ENCODE measurements around the gene CAPZB. TPM values are rescaled to one million over a fixed set of nuclear protein-coding genes. Genes with fewer than 3 reads are reported as not detected.

CAPZB gene
- polyA plus RNA-seq, 1 donor from 2014 or later, result 159 TPM

DNA sequence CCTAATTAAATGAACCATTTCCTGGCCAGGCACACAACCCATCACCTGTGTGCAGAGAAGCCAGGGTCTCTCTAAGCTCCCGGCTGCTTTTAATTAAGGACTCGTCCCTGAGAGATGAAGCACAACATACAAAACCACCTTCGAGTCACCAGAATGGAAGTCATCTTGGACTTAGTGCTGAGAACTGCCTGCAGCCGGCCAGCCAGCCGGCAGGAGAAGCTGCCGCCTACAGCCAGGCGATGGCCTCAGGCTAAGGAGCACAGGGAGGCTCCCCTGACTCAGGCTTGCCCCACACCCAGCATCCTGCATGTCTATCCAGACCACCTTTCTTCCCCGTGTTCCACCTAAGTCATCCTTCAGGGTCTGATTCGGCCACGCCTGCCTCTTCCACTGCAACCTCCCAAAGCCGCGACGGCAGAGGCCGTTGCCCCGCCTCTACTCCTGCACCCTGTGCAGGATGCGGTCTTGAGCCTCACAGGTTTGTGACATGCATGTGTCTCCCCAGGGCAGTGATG lies 89.6 kb downstream of the CAPZB start (continued):
- TF ChIP-seq, protein P1, sequence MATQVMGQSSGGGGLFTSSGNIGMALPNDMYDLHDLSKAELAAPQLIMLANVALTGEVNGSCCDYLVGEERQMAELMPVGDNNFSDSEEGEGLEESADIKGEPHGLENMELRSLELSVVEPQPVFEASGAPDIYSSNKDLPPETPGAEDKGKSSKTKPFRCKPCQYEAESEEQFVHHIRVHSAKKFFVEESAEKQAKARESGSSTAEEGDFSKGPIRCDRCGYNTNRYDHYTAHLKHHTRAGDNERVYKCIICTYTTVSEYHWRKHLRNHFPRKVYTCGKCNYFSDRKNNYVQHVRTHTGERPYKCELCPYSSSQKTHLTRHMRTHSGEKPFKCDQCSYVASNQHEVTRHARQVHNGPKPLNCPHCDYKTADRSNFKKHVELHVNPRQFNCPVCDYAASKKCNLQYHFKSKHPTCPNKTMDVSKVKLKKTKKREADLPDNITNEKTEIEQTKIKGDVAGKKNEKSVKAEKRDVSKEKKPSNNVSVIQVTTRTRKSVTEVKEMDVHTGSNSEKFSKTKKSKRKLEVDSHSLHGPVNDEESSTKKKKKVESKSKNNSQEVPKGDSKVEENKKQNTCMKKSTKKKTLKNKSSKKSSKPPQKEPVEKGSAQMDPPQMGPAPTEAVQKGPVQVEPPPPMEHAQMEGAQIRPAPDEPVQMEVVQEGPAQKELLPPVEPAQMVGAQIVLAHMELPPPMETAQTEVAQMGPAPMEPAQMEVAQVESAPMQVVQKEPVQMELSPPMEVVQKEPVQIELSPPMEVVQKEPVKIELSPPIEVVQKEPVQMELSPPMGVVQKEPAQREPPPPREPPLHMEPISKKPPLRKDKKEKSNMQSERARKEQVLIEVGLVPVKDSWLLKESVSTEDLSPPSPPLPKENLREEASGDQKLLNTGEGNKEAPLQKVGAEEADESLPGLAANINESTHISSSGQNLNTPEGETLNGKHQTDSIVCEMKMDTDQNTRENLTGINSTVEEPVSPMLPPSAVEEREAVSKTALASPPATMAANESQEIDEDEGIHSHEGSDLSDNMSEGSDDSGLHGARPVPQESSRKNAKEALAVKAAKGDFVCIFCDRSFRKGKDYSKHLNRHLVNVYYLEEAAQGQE (IDR thresholded peaks at IDR 0.05; ENCODE audit: borderline replicate concordance), result no peak

DNA sequence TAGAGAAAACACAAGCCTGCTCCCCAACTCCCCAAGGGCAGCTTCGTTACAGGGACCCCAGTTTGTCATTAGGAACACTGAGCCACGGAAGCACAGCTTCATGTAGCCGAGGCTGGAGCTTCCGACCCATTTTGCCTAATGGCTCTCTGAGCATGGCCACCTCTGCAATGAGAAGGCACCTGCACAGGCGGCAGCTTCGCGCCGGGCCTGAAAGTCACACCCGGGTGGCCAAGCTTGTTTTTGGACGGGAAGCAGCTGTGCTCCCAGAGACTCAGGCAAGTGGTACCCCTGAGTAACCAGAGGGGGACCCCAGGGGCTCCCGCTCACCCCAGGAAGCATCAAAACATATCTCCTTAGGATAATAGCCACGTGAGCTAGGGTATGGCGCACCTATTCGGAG lies 92.3 kb downstream of the CAPZB start:
- Histone ChIP-seq H3K4me2 (ENCODE audit: low read length) (no peak overlapping the region), H3K9ac (ENCODE audit: low read length) (no peak overlapping the region), H3F3A (ENCODE audit: insufficient read depth, low read length, poor library complexity, severe bottlenecking) (no peaks in the 10 kb centered on the region), H3K27me3 (ENCODE audit: insufficient read depth, low read depth, low read length) (no peaks in the 10 kb centered on the region), H3K27ac (ENCODE audit: low read length) (no peak overlapping the region), H3K36me3 (ENCODE audit: insufficient read depth, low read length) (no peaks in the 10 kb centered on the region), H3K9me3 (ENCODE audit: low read length) (no peaks in the 10 kb centered on the region), H4K20me1 (ENCODE audit: insufficient read depth) (no peaks in the 10 kb centered on the region), H3K79me2 (replicated peaks; ENCODE audit: insufficient read depth, low read length) (no peaks in the 10 kb centered on the region), H3K9me2 (ENCODE audit: insufficient read depth, low read length) (no peaks in the 10 kb centered on the region), H2AFZ (ENCODE audit: low read depth, low read length) (no peak overlapping the region), H3K4me3 (ENCODE audit: low read length) (no peak overlapping the region)
- TF ChIP-seq SMC3 (conservative IDR thresholded peaks at IDR 0.05; ENCODE audit: poor library complexity) (no peak), POLR2AphosphoS5 (IDR thresholded peaks at IDR 0.05) (no peak), EP300 (conservative IDR thresholded peaks at IDR 0.05; ENCODE audit: poor library complexity, severe bottlenecking) (no peak), MXI1 (conservative IDR thresholded peaks at IDR 0.05; ENCODE audit: poor library complexity, severe bottlenecking) (no peak), CTCF (IDR thresholded peaks at IDR 0.05; ENCODE audit: poor library complexity, severe bottlenecking) (no peak), RAD21 (conservative IDR thresholded peaks at IDR 0.05) (no peak), EZH2 (IDR thresholded peaks at IDR 0.05; ENCODE audit: borderline replicate concordance, insufficient read depth, low read length, poor library complexity, severe bottlenecking) (no peak), TAF1 (IDR thresholded peaks at IDR 0.05; ENCODE audit: low read depth) (no peak)
- TF ChIP-seq, protein P1 (IDR thresholded peaks at IDR 0.05; ENCODE audit: borderline replicate concordance), result no peak
